ENCODE data around the gene EEF1G.

GRCh38 chr11:62556108-62556874 lies 17.4 kb downstream of the EEF1G start:
- no peak for TF ChIP-seq CTCF (IDR thresholded peaks at IDR 0.05; ENCODE audit: low read depth, low read length, poor library complexity, severe bottlenecking)
- no peak for TF ChIP-seq EZH2phosphoT487 (IDR thresholded peaks at IDR 0.05; ENCODE audit: borderline replicate concordance, low read length)
